ENCODE results near the gene TDRD9.

DNA sequence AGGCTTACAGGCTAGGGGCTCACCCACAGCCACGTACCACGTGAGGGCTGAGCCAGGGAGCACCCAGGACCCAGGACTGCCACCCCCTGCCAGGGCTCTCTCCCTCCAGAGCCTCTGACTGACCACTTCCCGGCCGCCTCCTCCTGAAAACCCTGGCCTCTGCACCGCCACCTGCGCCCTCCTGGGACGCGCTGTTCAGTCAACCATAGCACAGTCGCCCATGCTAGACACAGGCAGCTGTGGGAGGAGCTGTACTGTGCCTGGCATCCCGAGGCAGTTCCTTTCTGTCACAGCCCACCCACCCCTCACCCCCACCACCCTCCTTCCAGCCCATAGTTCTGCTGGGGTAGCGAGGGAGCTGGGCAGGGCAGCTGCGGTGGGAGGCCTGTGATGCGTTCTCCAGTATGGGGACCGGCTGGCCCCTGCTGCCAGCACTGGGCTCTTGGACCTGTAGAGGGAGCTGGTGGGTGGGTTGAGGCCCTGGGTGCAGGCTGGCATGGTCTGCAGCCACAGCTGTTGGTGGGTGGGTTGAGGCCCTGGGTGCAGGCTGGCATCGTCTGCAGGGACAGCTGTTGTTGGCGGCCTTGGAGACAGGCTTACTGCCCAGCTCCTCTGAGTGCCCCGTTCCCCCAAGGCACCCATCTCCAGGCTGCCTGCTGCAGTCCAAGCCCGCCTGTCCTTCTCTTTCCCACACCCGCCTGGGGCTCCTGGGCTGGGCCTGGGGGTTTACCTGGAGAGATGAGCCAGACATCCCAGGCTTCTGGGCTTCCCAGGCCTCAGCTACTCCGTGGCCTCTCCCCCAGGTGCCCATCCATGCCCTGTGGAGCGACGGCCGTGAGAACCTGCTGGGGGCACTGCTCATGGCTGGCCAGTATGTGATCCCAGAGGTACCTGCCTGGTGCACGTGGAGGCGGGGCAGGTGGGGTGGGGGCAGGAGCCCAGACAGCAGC is 168.8 kb downstream of the TDRD9 start:
- TF ChIP-seq TAF1 (IDR thresholded peaks at IDR 0.05; ENCODE audit: low read depth, low read length) (no peak), POLR2A (IDR thresholded peaks at IDR 0.05; ENCODE audit: low read depth, low read length) (no peak), POLR2AphosphoS5 (IDR thresholded peaks at IDR 0.05; ENCODE audit: low read depth, low read length) (no peak), POU2F2 (IDR thresholded peaks at IDR 0.05; ENCODE audit: low read depth, low read length) (no peak), SPI1 (IDR thresholded peaks at IDR 0.05; ENCODE audit: low read depth, low read length) (no peak), PAX5 (IDR thresholded peaks at IDR 0.05; ENCODE audit: insufficient read depth, low read length, severe bottlenecking) (no peak)

Data from GM12891 (cell line).